ENCODE data around the gene TSPAN13. TPM values are rescaled to one million over a fixed set of nuclear protein-coding genes. Genes with fewer than 3 reads are reported as not detected.

TSPAN13 gene
- total and polyA plus RNA-seq, 2 donors (not counting 1 experiment from before 2014, with no cell fraction given), result 2.5 to 2.8 TPM

DNA sequence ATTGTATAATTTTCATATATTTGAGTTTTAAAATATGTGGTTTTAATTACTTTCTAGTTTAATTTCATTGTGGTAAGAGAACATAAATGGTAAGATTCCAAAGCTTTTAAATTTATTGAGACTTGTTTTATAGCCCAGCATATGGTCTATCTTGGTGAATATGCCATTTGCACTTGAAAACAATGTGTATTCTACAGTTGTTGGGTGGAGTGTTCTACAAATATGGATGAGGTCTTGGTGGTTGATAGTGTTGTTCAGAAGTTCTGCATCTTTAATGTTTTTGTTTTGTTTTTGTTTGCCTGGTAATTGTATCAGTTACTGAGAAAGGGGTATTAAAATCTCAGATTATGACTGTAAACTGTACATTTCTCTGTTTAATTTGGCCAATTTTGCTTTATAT is 37.6 kb upstream of the TSPAN13 start:
- Histone ChIP-seq H3K4me1 (ENCODE audit: control insufficient read depth, extremely low read depth, insufficient read depth, low read length) (no peaks in the 10 kb centered on the region), H3K4me3 (replicated peaks in 1 of 4; ENCODE audit: control extremely low read depth in 1 of 4, insufficient read depth in 1 of 4, low read depth in 3 of 4, low read length in 4 of 4) (no peak overlapping the region), H3K27me3 (ENCODE audit: control insufficient read depth, insufficient read depth, low read length) (no peaks in the 10 kb centered on the region), H3K27ac (ENCODE audit: insufficient read depth, low read length) (no peak overlapping the region), H3K36me3 (ENCODE audit: control insufficient read depth, insufficient read depth, low read length) (no peaks in the 10 kb centered on the region), H4K20me1 (ENCODE audit: control insufficient read depth, extremely low read depth, insufficient read depth, low read length) (no peaks in the 10 kb centered on the region), H2AFZ (ENCODE audit: low read length) (no peak overlapping the region), H3K79me2 (ENCODE audit: control insufficient read depth, insufficient read depth, low read length) (no peaks in the 10 kb centered on the region), H3K4me2 (ENCODE audit: extremely low read depth, insufficient read depth, low read length) (no peak overlapping the region), H3K9ac (ENCODE audit: insufficient read depth, low read length) (no peak overlapping the region), H3K9me3 (ENCODE audit: control insufficient read depth, insufficient read depth, low read depth, low read length) (no peaks in the 10 kb centered on the region)
- no peak for TF ChIP-seq EZH2 (IDR thresholded peaks at IDR 0.05; ENCODE audit: low read length, missing control alignments)
- TF ChIP-seq, protein P1, sequence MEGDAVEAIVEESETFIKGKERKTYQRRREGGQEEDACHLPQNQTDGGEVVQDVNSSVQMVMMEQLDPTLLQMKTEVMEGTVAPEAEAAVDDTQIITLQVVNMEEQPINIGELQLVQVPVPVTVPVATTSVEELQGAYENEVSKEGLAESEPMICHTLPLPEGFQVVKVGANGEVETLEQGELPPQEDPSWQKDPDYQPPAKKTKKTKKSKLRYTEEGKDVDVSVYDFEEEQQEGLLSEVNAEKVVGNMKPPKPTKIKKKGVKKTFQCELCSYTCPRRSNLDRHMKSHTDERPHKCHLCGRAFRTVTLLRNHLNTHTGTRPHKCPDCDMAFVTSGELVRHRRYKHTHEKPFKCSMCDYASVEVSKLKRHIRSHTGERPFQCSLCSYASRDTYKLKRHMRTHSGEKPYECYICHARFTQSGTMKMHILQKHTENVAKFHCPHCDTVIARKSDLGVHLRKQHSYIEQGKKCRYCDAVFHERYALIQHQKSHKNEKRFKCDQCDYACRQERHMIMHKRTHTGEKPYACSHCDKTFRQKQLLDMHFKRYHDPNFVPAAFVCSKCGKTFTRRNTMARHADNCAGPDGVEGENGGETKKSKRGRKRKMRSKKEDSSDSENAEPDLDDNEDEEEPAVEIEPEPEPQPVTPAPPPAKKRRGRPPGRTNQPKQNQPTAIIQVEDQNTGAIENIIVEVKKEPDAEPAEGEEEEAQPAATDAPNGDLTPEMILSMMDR (conservative IDR thresholded peaks at IDR 0.05 in 1 of 2, IDR thresholded peaks at IDR 0.05 in 1 of 2; ENCODE audit: low read depth in 1 of 2, low read length in 2 of 2), result no peak
- DNase-seq (ENCODE audit: low read depth in 2 of 2), result no peak

DNA sequence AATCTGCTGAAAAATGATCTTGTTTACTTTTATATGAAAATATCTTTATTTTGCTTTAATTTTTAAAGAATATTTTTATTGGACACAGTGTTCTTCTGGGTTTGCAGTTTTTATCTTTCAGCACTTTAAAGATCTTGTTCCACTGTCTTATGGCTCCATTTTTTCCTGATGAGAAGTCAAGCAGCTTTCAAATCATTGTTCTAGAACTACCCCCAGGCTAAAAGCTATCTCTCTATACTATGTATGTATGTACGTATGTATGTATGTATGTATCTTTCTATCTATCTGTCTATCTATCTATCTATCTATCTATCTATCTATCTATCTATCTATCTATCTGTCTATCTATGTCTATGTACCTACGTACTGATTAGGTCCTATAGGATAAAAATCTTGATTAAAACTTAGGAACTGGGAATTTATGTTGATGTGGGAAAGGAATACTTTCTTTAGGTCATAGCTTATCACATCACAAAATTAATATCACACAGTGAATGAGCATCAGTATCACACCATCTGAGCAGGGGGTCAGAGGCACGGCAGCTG is 35.4 kb upstream of the TSPAN13 start:
- Histone ChIP-seq H3K9me3 (ENCODE audit: control insufficient read depth, insufficient read depth, low read depth, low read length) (no peaks in the 10 kb centered on the region), H3K4me1 (ENCODE audit: control insufficient read depth, extremely low read depth, insufficient read depth, low read length) (no peaks in the 10 kb centered on the region), H3K36me3 (ENCODE audit: control insufficient read depth, insufficient read depth, low read length) (no peaks in the 10 kb centered on the region), H4K20me1 (ENCODE audit: control insufficient read depth, extremely low read depth, insufficient read depth, low read length) (no peaks in the 10 kb centered on the region), H3K27ac (ENCODE audit: insufficient read depth, low read length) (no peak overlapping the region), H2AFZ (ENCODE audit: low read length) (no peak overlapping the region), H3K9ac (ENCODE audit: insufficient read depth, low read length) (no peak overlapping the region), H3K4me2 (ENCODE audit: extremely low read depth, insufficient read depth, low read length) (no peak overlapping the region), H3K27me3 (ENCODE audit: control insufficient read depth, insufficient read depth, low read length) (no peaks in the 10 kb centered on the region), H3K4me3 (replicated peaks in 1 of 4; ENCODE audit: control extremely low read depth in 1 of 4, insufficient read depth in 1 of 4, low read depth in 3 of 4, low read length in 4 of 4) (no peak overlapping the region), H3K79me2 (ENCODE audit: control insufficient read depth, insufficient read depth, low read length) (no peaks in the 10 kb centered on the region)
- TF ChIP-seq, protein P1 (conservative IDR thresholded peaks at IDR 0.05 in 1 of 2, IDR thresholded peaks at IDR 0.05 in 1 of 2; ENCODE audit: low read depth in 1 of 2, low read length in 2 of 2), result no peak
- no peak for TF ChIP-seq EZH2 (IDR thresholded peaks at IDR 0.05; ENCODE audit: low read length, missing control alignments)
- no peak for DNase-seq (ENCODE audit: low read depth in 2 of 2)

DNA sequence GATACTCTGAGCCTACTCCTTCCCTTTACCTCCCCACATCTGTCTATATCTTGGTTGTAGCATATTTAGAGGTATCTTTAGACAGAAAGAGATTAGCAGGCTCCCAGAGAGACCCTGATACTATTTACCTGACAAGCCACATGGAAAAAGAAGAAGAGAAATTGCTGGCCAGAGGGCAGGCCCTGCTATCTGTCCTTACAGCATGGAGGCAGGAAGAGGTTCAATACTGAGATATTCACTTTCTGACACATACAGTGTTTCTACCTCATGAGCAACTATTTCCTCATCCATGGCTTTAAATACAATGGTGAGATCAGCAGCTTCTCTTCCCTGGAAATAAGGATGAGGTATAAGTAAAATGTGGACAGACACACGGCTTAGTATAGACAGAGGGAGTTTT is 33.9 kb upstream of the TSPAN13 start:
- Histone ChIP-seq H3K9ac (ENCODE audit: insufficient read depth, low read length) (no peak overlapping the region), H3K27ac (ENCODE audit: insufficient read depth, low read length) (no peak overlapping the region), H3K36me3 (ENCODE audit: control insufficient read depth, insufficient read depth, low read length) (no peaks in the 10 kb centered on the region), H3K4me3 (replicated peaks in 1 of 4; ENCODE audit: control extremely low read depth in 1 of 4, insufficient read depth in 1 of 4, low read depth in 3 of 4, low read length in 4 of 4) (no peak overlapping the region), H3K27me3 (ENCODE audit: control insufficient read depth, insufficient read depth, low read length) (no peaks in the 10 kb centered on the region), H3K4me1 (ENCODE audit: control insufficient read depth, extremely low read depth, insufficient read depth, low read length) (no peaks in the 10 kb centered on the region), H3K79me2 (ENCODE audit: control insufficient read depth, insufficient read depth, low read length) (no peaks in the 10 kb centered on the region), H3K9me3 (ENCODE audit: control insufficient read depth, insufficient read depth, low read depth, low read length) (no peaks in the 10 kb centered on the region), H3K4me2 (ENCODE audit: extremely low read depth, insufficient read depth, low read length) (no peak overlapping the region), H2AFZ (ENCODE audit: low read length) (no peak overlapping the region), H4K20me1 (ENCODE audit: control insufficient read depth, extremely low read depth, insufficient read depth, low read length) (no peaks in the 10 kb centered on the region)
- TF ChIP-seq, protein P1 (conservative IDR thresholded peaks at IDR 0.05 in 1 of 2, IDR thresholded peaks at IDR 0.05 in 1 of 2; ENCODE audit: low read depth in 1 of 2, low read length in 2 of 2), result no peak
- TF ChIP-seq EZH2 (IDR thresholded peaks at IDR 0.05; ENCODE audit: low read length, missing control alignments), result no peak
- DNase-seq (ENCODE audit: low read depth in 2 of 2), result peak in 1 of 2 donors; percentile 12
